HepG2 (cell line): Measurements from ENCODE around the gene MPC1. TPM values are rescaled to one million over a fixed set of nuclear protein-coding genes. Genes with fewer than 3 reads are reported as not detected.

Experiments used
- CHD2 ChIP-seq: IDR thresholded peaks from 2 replicates; pipeline ENCODE4 v1.6.1; 2011; ENCODE audit warnings: low read depth, low read length, improper control_type of control experiment
- FOSL1 ChIP-seq: sonication (generic); formaldehyde crosslinking; IDR thresholded peaks from 2 replicates; pipeline ENCODE4 v1.9.0; 2021; ENCODE audit warnings: missing genetic modification reagents, borderline replicate concordance
- GATA4 ChIP-seq: sonication (generic); IDR thresholded peaks from 2 replicates; pipeline ENCODE4 v1.6.1; 2016; ENCODE audit warnings: antibody characterized with exemption, low read depth, borderline replicate concordance
- GZF1 ChIP-seq: sonication (generic); formaldehyde crosslinking; IDR thresholded peaks from 2 replicates; pipeline ENCODE4 v1.5.1; 2020; ENCODE audit warnings: mild to moderate bottlenecking, missing genetic modification reagents
- HCFC1 ChIP-seq: fragments of 150-350 bp; IDR thresholded peaks from 2 replicates; pipeline ENCODE4 v1.6.1; 2014; ENCODE audit warnings: low read depth, low read length
- HMG20A ChIP-seq: IDR thresholded peaks from 2 replicates; pipeline ENCODE4 v1.6.1; 2016; ENCODE audit warnings: borderline replicate concordance
- JUNB ChIP-seq: sonication (generic); formaldehyde crosslinking; IDR thresholded peaks from 2 replicates; pipeline ENCODE4 v1.8.0; 2022; ENCODE audit warnings: missing genetic modification reagents, mild to moderate bottlenecking, borderline replicate concordance
- LCORL ChIP-seq, 2 experiments: fragments of 450-650 bp in 1 of 2; sonication (generic) in 1 of 2; formaldehyde crosslinking in 1 of 2; IDR thresholded peaks; 2 replicates each; pipeline versions ENCODE4 v1.5.0 to v1.6.1; 2017 to 2020; ENCODE audit warnings: antibody characterized with exemption in 1 of 2, missing genetic modification reagents in 1 of 2
- MTF1 ChIP-seq: sonication (generic); formaldehyde crosslinking; IDR thresholded peaks from 2 replicates; pipeline ENCODE4 v1.5.0; 2020; ENCODE audit warnings: missing genetic modification reagents
- RAD21 ChIP-seq: fragments of 450-650 bp; formaldehyde crosslinking; IDR thresholded peaks from 2 replicates; pipeline ENCODE4 v1.5.0; 2020; ENCODE audit warnings: mild to moderate bottlenecking
- RFX1 ChIP-seq: fragments of 450-650 bp; IDR thresholded peaks from 2 replicates; pipeline ENCODE4 v1.6.1; 2017
- SALL2 ChIP-seq: sonication (generic); formaldehyde crosslinking; IDR thresholded peaks from 2 replicates; pipeline ENCODE4 v1.8.1; 2023; ENCODE audit warnings: mild to moderate bottlenecking, missing genetic modification reagents, inconsistent platforms
- SETDB1 ChIP-seq: sonication (generic); formaldehyde crosslinking; IDR thresholded peaks from 2 replicates; pipeline ENCODE4 v1.5.1; 2020; ENCODE audit warnings: missing genetic modification reagents, mild to moderate bottlenecking, borderline replicate concordance
- ZFP82 ChIP-seq: sonication (generic); formaldehyde crosslinking; IDR thresholded peaks from 2 replicates; pipeline ENCODE4 v1.5.1; 2020; ENCODE audit warnings: mild to moderate bottlenecking, missing genetic modification reagents, borderline replicate concordance
- ZNF317 ChIP-seq: sonication (generic); formaldehyde crosslinking; IDR thresholded peaks from 2 replicates; pipeline ENCODE4 v1.5.0; 2020; ENCODE audit warnings: mild to moderate bottlenecking, missing genetic modification reagents
- ZNF33A ChIP-seq: sonication (generic); formaldehyde crosslinking; IDR thresholded peaks from 2 replicates; pipeline ENCODE4 v1.5.1; 2020; ENCODE audit warnings: missing genetic modification reagents, mild to moderate bottlenecking, moderate library complexity, borderline replicate concordance
- ZNF44 ChIP-seq: sonication (generic); formaldehyde crosslinking; IDR thresholded peaks from 2 replicates; pipeline ENCODE4 v1.5.1; 2020; ENCODE audit warnings: mild to moderate bottlenecking, missing genetic modification reagents
- ZNF556 ChIP-seq: sonication (generic); formaldehyde crosslinking; IDR thresholded peaks from 2 replicates; pipeline ENCODE4 v1.4.0; 2020; ENCODE audit warnings: mild to moderate bottlenecking, missing genetic modification reagents, borderline replicate concordance
- ZNF747 ChIP-seq: sonication (generic); formaldehyde crosslinking; IDR thresholded peaks from 2 replicates; pipeline ENCODE4 v1.8.1; 2023; ENCODE audit warnings: missing genetic modification reagents, mild to moderate bottlenecking, borderline replicate concordance
- ZSCAN31 ChIP-seq: sonication (generic); formaldehyde crosslinking; IDR thresholded peaks from 2 replicates; pipeline ENCODE4 v1.5.0; 2020; ENCODE audit warnings: low read depth, mild to moderate bottlenecking, missing genetic modification reagents
- polyA plus RNA-seq, 8 experiments: library from polyadenylated mRNA; depleted of rRNA in 3 of 8; stranded (reverse) in 7 of 8; unstranded in 1 of 8; fragments of >200 nt; fragmentation: Illumina TruSeq in 4 of 8; extraction: Trizol in 4 of 8; gene quantifications; 2 replicates each; pipeline versions ENCODE4 v1.2.1 to v1.2.3, GENCODE V29; 2011 to 2016; ENCODE audit warnings: low read depth in 4 of 8, missing spikeins in 1 of 8, mixed read lengths in 1 of 8; ENCODE audit not compliant: insufficient read depth in 1 of 8
- total RNA-seq, 5 experiments: library from RNA; depleted of rRNA; stranded (reverse); fragments of >200 nt; fragmentation: Illumina TruSeq; extraction: Trizol; gene quantifications; 2 replicates each; pipeline ENCODE4 v1.2.3, GENCODE V29; 2016; ENCODE audit warnings: low read depth in 1 of 5
- TF ChIP-seq, protein P1 (sequence below): sonication (generic); formaldehyde crosslinking; IDR thresholded peaks from 2 replicates; pipeline ENCODE4 v1.5.1; 2020; ENCODE audit warnings: mild to moderate bottlenecking, missing genetic modification reagents
- TF ChIP-seq, protein P2 (sequence below): sonication (generic); formaldehyde crosslinking; IDR thresholded peaks from 2 replicates; pipeline ENCODE4 v1.4.0; 2020; ENCODE audit warnings: missing genetic modification reagents
- TF ChIP-seq, protein P3 (sequence below): sonication (generic); formaldehyde crosslinking; IDR thresholded peaks from 2 replicates; pipeline ENCODE4 v1.4.0; 2020; ENCODE audit warnings: missing genetic modification reagents
- TF ChIP-seq, protein P4 (sequence below): sonication (generic); formaldehyde crosslinking; IDR thresholded peaks from 2 replicates; pipeline ENCODE4 v1.5.0; 2020; ENCODE audit warnings: missing genetic modification reagents, mild to moderate bottlenecking, borderline replicate concordance

The MPC1 gene
- total and polyA plus RNA-seq, 2 of the 13 experiments (the other 11 are each of a cell fraction or from before 2014, with no cell fraction given), result 189 to 214 TPM

DNA sequence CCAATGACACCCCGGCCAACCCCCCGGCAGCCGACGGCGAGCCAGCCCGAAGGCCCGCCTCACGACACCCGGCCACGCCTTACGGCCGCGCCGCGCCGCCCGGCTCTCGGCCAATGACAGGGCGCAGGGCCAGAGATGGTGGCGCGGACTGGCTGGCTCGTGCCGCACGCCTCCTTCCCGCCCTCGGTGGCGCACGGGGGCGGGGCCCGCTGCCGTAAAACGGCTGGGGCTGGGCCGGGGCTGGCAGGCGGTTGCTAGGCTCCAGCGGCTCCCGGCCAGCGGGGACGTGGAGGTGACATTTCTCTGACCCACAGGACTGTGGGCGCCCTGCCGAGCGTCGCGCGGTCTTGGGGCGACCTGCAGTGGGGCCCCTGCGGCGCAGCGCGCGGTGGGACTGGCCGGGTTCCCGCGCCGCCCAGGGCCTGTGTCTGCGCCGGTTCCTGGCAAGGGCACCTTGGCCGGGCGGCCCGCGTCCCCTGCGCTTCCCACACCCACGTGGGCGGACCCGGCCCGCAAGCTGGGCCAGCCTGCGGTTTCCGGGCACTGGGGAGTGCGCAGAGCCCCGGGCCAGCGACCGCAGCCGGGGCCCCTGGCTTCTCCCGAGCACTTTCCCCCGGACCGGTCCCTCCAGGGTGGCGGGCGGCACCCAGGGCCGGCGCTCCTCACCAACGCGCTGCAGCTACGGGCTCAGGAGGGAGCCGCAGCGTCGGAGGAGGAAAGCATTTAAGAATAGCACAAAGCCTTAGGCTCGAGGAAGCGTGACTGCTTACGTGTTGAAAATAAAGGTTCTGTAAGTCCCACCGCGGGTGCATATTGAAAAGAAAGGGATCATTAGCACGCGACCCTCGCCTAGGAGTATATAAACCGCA, at the start of gene MPC1 (continued):
- TF ChIP-seq, protein P1, sequence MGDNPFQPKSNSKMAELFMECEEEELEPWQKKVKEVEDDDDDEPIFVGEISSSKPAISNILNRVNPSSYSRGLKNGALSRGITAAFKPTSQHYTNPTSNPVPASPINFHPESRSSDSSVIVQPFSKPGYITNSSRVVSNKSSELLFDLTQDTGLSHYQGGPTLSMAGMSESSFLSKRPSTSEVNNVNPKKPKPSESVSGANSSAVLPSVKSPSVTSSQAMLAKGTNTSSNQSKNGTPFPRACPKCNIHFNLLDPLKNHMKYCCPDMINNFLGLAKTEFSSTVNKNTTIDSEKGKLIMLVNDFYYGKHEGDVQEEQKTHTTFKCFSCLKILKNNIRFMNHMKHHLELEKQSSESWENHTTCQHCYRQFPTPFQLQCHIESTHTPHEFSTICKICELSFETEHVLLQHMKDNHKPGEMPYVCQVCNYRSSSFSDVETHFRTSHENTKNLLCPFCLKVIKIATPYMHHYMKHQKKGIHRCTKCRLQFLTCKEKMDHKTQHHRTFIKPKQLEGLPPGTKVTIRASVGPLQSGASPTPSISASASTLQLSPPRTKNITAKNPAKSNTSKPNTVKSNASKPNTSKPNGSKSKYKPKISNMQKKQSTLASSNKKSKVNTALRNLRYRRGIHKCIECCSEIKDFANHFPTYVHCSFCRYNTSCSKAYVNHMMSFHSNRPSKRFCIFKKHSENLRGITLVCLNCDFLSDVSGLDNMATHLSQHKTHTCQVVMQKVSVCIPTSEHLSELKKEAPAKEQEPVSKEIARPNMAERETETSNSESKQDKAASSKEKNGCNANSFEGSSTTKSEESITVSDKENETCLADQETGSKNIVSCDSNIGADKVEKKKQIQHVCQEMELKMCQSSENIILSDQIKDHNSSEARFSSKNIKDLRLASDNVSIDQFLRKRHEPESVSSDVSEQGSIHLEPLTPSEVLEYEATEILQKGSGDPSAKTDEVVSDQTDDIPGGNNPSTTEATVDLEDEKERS (CRISPR knock-in tag), result no peak
- no peak for TF ChIP-seq ZNF33A (CRISPR knock-in tag)
- TF ChIP-seq, protein P2, sequence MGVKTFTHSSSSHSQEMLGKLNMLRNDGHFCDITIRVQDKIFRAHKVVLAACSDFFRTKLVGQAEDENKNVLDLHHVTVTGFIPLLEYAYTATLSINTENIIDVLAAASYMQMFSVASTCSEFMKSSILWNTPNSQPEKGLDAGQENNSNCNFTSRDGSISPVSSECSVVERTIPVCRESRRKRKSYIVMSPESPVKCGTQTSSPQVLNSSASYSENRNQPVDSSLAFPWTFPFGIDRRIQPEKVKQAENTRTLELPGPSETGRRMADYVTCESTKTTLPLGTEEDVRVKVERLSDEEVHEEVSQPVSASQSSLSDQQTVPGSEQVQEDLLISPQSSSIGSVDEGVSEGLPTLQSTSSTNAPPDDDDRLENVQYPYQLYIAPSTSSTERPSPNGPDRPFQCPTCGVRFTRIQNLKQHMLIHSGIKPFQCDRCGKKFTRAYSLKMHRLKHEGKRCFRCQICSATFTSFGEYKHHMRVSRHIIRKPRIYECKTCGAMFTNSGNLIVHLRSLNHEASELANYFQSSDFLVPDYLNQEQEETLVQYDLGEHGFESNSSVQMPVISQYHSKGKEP (CRISPR knock-in tag), result no peak; the same call in none of the 2 replicates
- 0 out of 2 replicates have a peak, but pooled peaks have one; percentile 17 for TF ChIP-seq GZF1 (CRISPR knock-in tag)
- TF ChIP-seq ZNF44, result peak; percentile 52; the same call in 1 of the 2 replicates
- peak; percentile 60; the same call in 1 of the 2 replicates for TF ChIP-seq MTF1 (CRISPR knock-in tag)
- 0 out of 2 replicates have a peak, but pooled peaks have one; percentile 29 for TF ChIP-seq FOSL1 (CRISPR knock-in tag)
- TF ChIP-seq ZNF747 (CRISPR knock-in tag), result no peak
- peak; percentile 82; the same call in 1 of the 2 replicates for TF ChIP-seq ZFP82 (CRISPR knock-in tag)
- TF ChIP-seq JUNB, result no peak
- no peak for TF ChIP-seq SETDB1
- peak; percentile 87 for TF ChIP-seq RFX1
- TF ChIP-seq ZNF317, result no peak
- no peak for TF ChIP-seq HMG20A
- TF ChIP-seq, protein P3, sequence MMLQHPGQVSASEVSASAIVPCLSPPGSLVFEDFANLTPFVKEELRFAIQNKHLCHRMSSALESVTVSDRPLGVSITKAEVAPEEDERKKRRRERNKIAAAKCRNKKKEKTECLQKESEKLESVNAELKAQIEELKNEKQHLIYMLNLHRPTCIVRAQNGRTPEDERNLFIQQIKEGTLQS, result no peak
- peak; percentile 51; the same call in 1 of the 2 replicates for TF ChIP-seq ZNF556
- peak; percentile 68; the same call in 1 of the 2 replicates for TF ChIP-seq GATA4
- TF ChIP-seq LCORL (IDR thresholded peaks at IDR 0.05), result no peak
- 0 out of 2 replicates have a peak, but pooled peaks have one; percentile 16 for TF ChIP-seq LCORL (CRISPR knock-in tag; IDR thresholded peaks at IDR 0.05)
- peak; percentile 95; the same call in 1 of the 2 replicates for TF ChIP-seq ZSCAN31
- TF ChIP-seq CHD2, result no peak
- TF ChIP-seq RAD21 (CRISPR knock-in tag), result peak; percentile 65
- peak; percentile 47; the same call in 1 of the 2 replicates for TF ChIP-seq HCFC1
- TF ChIP-seq, protein P4, sequence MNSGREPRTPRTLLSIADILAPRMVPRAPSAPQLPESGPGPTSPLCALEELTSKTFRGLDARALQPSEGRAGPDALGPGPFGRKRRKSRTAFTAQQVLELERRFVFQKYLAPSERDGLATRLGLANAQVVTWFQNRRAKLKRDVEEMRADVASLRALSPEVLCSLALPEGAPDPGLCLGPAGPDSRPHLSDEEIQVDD, result no peak
- peak; percentile 98 for TF ChIP-seq SALL2 (CRISPR knock-in tag)
